ENCODE measurements around the gene FYB1.

DNA sequence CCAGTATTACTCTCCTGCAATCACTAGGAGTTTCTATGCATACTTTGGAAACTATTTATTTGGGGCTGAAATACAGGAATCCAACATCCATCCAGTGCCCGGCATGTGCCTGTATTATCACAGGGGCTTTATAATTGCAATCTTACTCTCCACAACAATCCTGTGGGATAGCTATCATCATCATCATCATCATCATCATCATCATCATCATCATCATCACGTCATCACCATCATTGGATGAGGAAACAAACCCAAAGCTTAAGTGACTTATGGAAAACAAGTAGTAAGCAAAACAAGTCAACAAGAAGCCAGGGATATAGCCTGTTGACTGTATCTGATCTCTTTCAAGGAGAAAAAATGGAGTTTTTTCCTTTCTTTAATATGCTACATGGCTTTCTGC is 47.8 kb upstream of the FYB1 start:
- TF ChIP-seq, protein P1, sequence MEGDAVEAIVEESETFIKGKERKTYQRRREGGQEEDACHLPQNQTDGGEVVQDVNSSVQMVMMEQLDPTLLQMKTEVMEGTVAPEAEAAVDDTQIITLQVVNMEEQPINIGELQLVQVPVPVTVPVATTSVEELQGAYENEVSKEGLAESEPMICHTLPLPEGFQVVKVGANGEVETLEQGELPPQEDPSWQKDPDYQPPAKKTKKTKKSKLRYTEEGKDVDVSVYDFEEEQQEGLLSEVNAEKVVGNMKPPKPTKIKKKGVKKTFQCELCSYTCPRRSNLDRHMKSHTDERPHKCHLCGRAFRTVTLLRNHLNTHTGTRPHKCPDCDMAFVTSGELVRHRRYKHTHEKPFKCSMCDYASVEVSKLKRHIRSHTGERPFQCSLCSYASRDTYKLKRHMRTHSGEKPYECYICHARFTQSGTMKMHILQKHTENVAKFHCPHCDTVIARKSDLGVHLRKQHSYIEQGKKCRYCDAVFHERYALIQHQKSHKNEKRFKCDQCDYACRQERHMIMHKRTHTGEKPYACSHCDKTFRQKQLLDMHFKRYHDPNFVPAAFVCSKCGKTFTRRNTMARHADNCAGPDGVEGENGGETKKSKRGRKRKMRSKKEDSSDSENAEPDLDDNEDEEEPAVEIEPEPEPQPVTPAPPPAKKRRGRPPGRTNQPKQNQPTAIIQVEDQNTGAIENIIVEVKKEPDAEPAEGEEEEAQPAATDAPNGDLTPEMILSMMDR (conservative IDR thresholded peaks at IDR 0.05 in 1 of 2, IDR thresholded peaks at IDR 0.05 in 1 of 2; ENCODE audit: low read depth in 1 of 2, low read length in 2 of 2): no peak
- no peak for TF ChIP-seq EZH2 (IDR thresholded peaks at IDR 0.05; ENCODE audit: low read length, missing control alignments)

Measured in fibroblast of lung (primary cell).